Activated naive CD8-positive, alpha-beta T cell (primary cell): ENCODE measurements around the gene C18orf63.
"Not testable (repeated sequence)": the region's sequence is repeated elsewhere in the genome, so short reads cannot be mapped to it uniquely, and the experiment has no call there.

Experiments used
- H3K27ac Mint-ChIP-seq: one replicate; pipeline ENCODE4 v1.8.0; 2021; ENCODE audit warnings: mixed read lengths
- H3K27me3 Mint-ChIP-seq: one replicate; pipeline ENCODE4 v1.8.0; 2021; ENCODE audit warnings: mixed read lengths
- H3K36me3 Mint-ChIP-seq: one replicate; pipeline ENCODE4 v1.8.0; 2021; ENCODE audit warnings: mixed read lengths
- H3K4me1 Mint-ChIP-seq: one replicate; pipeline ENCODE4 v1.8.0; 2021; ENCODE audit warnings: low read depth, mixed read lengths
- H3K4me3 Mint-ChIP-seq: one replicate; pipeline ENCODE4 v1.8.0; 2021; ENCODE audit warnings: mild to moderate bottlenecking, mixed read lengths
- H3K9me3 Mint-ChIP-seq: one replicate; pipeline ENCODE4 v1.8.0; 2021; ENCODE audit warnings: low read depth, mixed read lengths

Gene C18orf63

GRCh38 chr18:74292541-74292858 lies 23.1 kb upstream of the C18orf63 start:
- H3K9me3 Mint-ChIP-seq: no peaks in the 10 kb centered on the region
- peaks cover 18% of the 10 kb centered on the region for H3K4me1 Mint-ChIP-seq

GRCh38 chr18:74292982-74293381 lies 22.7 kb upstream of the C18orf63 start:
- H3K9me3 Mint-ChIP-seq, H3K27me3 Mint-ChIP-seq, H3K36me3 Mint-ChIP-seq, H3K27ac Mint-ChIP-seq: not testable (repeated sequence)
- Mint-ChIP-seq H3K4me3 (peak overlapping the region; percentile 97), H3K4me1 (peaks cover 13% of the 10 kb centered on the region)

More at GRCh38 chr18:74292541-74292858, 23.1 kb upstream of the C18orf63 start:
- Mint-ChIP-seq H3K27ac (peak overlapping the region; percentile 92), H3K4me3 (peak overlapping the region; percentile 97), H3K27me3 (no peaks in the 10 kb centered on the region), H3K36me3 (peaks cover 2% of the 10 kb centered on the region)

GRCh38 chr18:74294526-74294925 lies 21.1 kb upstream of the C18orf63 start:
- Mint-ChIP-seq H3K4me1 (peaks cover 12% of the 10 kb centered on the region), H3K36me3 (peaks cover 8% of the 10 kb centered on the region), H3K4me3 (no peak overlapping the region), H3K9me3 (no peaks in the 10 kb centered on the region), H3K27ac (no peak overlapping the region), H3K27me3 (no peaks in the 10 kb centered on the region)

- Mint-ChIP-seq H3K4me1 (no peaks in the 10 kb centered on the region), H3K9me3 (no peaks in the 10 kb centered on the region), H3K27me3 (peaks cover 2% of the 10 kb centered on the region), H3K27ac (no peak overlapping the region), H3K36me3 (peaks cover 6% of the 10 kb centered on the region), H3K4me3 (no peak overlapping the region)
Observed at GRCh38 chr18:74299162-74299561, 16.5 kb upstream of the C18orf63 start.

GRCh38 chr18:74299746-74300145 lies 15.9 kb upstream of the C18orf63 start:
- no peaks in the 10 kb centered on the region for H3K4me1 Mint-ChIP-seq
- H3K9me3 Mint-ChIP-seq: no peaks in the 10 kb centered on the region
- no peak overlapping the region for H3K4me3 Mint-ChIP-seq
- peaks cover 6% of the 10 kb centered on the region for H3K36me3 Mint-ChIP-seq
- H3K27me3 Mint-ChIP-seq: peaks cover 2% of the 10 kb centered on the region
- no peak overlapping the region for H3K27ac Mint-ChIP-seq

DNA sequence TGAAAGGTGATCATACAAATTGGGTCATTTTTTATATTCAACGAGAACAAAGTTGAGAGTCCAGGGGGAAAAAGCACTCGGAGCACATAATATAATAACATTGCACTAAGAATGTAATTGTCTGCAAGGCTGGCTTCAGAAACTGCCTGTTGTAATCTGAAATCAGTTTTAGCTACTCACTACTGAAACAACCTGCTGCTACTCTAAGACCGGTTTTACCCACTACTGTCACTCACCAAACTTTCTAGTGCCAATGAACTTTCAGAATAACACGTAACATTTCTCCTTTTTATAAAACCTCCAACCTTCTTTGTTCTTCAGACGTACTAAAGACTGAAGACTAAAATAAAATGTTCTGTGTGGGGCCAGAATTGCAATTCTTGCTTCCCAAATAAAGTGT lies 12.3 kb upstream of the C18orf63 start:
- H3K9me3 Mint-ChIP-seq: no peaks in the 10 kb centered on the region
- H3K4me3 Mint-ChIP-seq: no peak overlapping the region
- H3K27me3 Mint-ChIP-seq: peaks cover 16% of the 10 kb centered on the region
- peaks cover 6% of the 10 kb centered on the region for H3K36me3 Mint-ChIP-seq
- H3K27ac Mint-ChIP-seq: no peak overlapping the region
- no peaks in the 10 kb centered on the region for H3K4me1 Mint-ChIP-seq

DNA sequence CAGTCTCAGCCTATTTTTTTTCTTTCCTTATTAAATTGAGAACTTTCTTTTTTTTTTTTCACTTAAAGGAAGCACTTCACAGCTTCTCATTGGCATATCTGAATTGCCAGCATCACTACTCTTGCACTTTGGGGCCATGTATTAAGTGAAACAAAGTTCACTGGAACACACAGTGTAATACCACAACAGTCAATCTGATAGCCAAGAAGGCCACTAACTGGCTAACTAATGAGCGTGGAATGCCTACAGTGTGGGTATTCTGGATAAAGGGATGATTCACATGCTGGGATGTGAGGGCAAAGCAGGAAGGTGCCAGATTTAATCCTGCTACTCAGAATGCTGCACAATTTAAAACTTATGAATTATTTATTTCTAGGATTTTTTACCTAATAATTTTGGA lies 11.7 kb upstream of the C18orf63 start:
- peaks cover 2% of the 10 kb centered on the region for H3K36me3 Mint-ChIP-seq
- no peak overlapping the region for H3K4me3 Mint-ChIP-seq
- H3K27ac Mint-ChIP-seq: no peak overlapping the region
- no peaks in the 10 kb centered on the region for H3K4me1 Mint-ChIP-seq
- peaks cover 19% of the 10 kb centered on the region for H3K27me3 Mint-ChIP-seq
- H3K9me3 Mint-ChIP-seq: no peaks in the 10 kb centered on the region

- peaks cover 26% of the 10 kb centered on the region for H3K27me3 Mint-ChIP-seq
Observed at GRCh38 chr18:74310411-74310810, 5.2 kb upstream of the C18orf63 start.

GRCh38 chr18:74311000-74311399 lies 4.6 kb upstream of the C18orf63 start:
- Mint-ChIP-seq H3K36me3 (no peaks in the 10 kb centered on the region), H3K4me3 (no peak overlapping the region)

More at GRCh38 chr18:74310411-74310810, 5.2 kb upstream of the C18orf63 start:
- Mint-ChIP-seq H3K4me1 (no peaks in the 10 kb centered on the region), H3K9me3 (no peaks in the 10 kb centered on the region), H3K4me3 (no peak overlapping the region), H3K27ac (no peak overlapping the region), H3K36me3 (no peaks in the 10 kb centered on the region)

GRCh38 chr18:74314759-74315463 lies 728 bp upstream of the C18orf63 start:
- no peak overlapping the region for H3K4me3 Mint-ChIP-seq
- H3K9me3 Mint-ChIP-seq: no peaks in the 10 kb centered on the region
- H3K36me3 Mint-ChIP-seq: no peaks in the 10 kb centered on the region
- H3K27ac Mint-ChIP-seq: no peak overlapping the region
- peaks cover 10% of the 10 kb centered on the region for H3K27me3 Mint-ChIP-seq
- no peaks in the 10 kb centered on the region for H3K4me1 Mint-ChIP-seq

More at GRCh38 chr18:74311000-74311399, 4.6 kb upstream of the C18orf63 start:
- Mint-ChIP-seq H3K4me1 (no peaks in the 10 kb centered on the region), H3K9me3 (no peaks in the 10 kb centered on the region), H3K27ac (no peak overlapping the region), H3K27me3 (peaks cover 23% of the 10 kb centered on the region)

GRCh38 chr18:74316257-74317170 lies 875 bp downstream of the C18orf63 start:
- H3K4me3 Mint-ChIP-seq: no peak overlapping the region
- H3K36me3 Mint-ChIP-seq: no peaks in the 10 kb centered on the region
- peaks cover 1% of the 10 kb centered on the region for H3K27me3 Mint-ChIP-seq
- no peaks in the 10 kb centered on the region for H3K9me3 Mint-ChIP-seq
- no peak overlapping the region for H3K27ac Mint-ChIP-seq
- no peaks in the 10 kb centered on the region for H3K4me1 Mint-ChIP-seq

DNA sequence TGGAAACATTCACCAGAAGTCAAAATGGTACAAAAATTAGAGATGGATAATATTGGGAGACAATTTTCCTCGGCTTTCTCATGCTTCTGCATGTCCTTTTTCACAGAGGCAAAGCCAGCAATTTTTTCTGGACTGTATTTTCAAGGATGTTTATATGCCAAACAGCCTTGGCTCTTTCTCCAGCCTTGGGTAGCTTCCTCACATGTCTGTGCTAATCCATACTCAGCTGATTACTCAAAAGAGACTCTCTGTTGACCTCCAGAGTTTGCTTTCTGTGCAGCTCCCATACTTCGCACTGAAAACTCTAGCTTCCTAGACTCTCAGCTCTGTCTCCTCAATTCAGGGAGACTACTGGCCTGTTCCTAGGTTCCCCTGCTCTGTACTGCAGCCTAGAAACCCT lies 10.6 kb downstream of the C18orf63 start:
- no peak overlapping the region for H3K27ac Mint-ChIP-seq
- no peaks in the 10 kb centered on the region for H3K36me3 Mint-ChIP-seq
- no peak overlapping the region for H3K4me3 Mint-ChIP-seq
- peaks cover 10% of the 10 kb centered on the region for H3K27me3 Mint-ChIP-seq
- H3K9me3 Mint-ChIP-seq: no peaks in the 10 kb centered on the region
- H3K4me1 Mint-ChIP-seq: no peaks in the 10 kb centered on the region

GRCh38 chr18:74326791-74327190 lies 11.2 kb downstream of the C18orf63 start:
- H3K27me3 Mint-ChIP-seq: peaks cover 13% of the 10 kb centered on the region
- H3K36me3 Mint-ChIP-seq, H3K4me3 Mint-ChIP-seq, H3K9me3 Mint-ChIP-seq, H3K27ac Mint-ChIP-seq, H3K4me1 Mint-ChIP-seq: not testable (repeated sequence)

- no peaks in the 10 kb centered on the region for H3K4me1 Mint-ChIP-seq
- H3K27me3 Mint-ChIP-seq: peaks cover 13% of the 10 kb centered on the region
- no peak overlapping the region for H3K27ac Mint-ChIP-seq
- H3K9me3 Mint-ChIP-seq: no peaks in the 10 kb centered on the region
- H3K36me3 Mint-ChIP-seq: no peaks in the 10 kb centered on the region
- H3K4me3 Mint-ChIP-seq: no peak overlapping the region
Observed at GRCh38 chr18:74328206-74328605, 12.6 kb downstream of the C18orf63 start.

DNA sequence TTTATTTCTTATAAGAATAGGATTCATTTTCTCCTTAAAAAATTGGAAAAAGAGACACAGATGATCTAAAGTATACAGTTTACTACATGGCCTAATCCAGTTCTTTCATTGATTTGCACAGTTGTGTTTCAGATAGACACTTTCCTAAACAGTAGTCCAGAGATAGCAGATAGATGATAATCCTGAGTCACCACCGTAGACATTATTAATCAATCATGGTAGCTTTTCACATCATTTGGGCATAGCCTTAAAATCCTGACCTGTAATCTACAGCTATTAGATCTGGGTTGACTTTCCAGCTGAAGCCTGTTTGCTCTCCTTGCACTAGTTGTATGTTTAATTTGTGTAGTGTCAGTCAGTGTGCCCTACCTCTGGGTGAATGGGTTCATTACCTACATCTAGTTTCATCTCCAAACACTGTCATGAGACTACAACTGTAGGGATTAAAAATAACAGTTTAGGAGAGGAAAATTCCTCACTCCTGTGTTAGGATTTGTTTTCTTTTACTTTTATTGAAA lies 14.1 kb downstream of the C18orf63 start:
- Mint-ChIP-seq H3K4me1 (no peaks in the 10 kb centered on the region), H3K4me3 (no peak overlapping the region), H3K27ac (no peak overlapping the region), H3K36me3 (no peaks in the 10 kb centered on the region), H3K27me3 (peaks cover 11% of the 10 kb centered on the region), H3K9me3 (no peaks in the 10 kb centered on the region)
